Natural killer cell treated with Interleukin-12 subunit alpha and Interleukin-12 subunit beta and Interleukin-15 and Interleukin-18, amount 100 ng/mL, for 72 hours (primary cell): ENCODE data around the gene XCL1. TPM values are rescaled to one million over a fixed set of nuclear protein-coding genes. Genes with fewer than 3 reads are reported as not detected.
"Not testable (repeated sequence)": the region's sequence is repeated elsewhere in the genome, so short reads cannot be mapped to it uniquely, and the experiment has no call there.

Experiments
- ATAC-seq, 2 donors: fragments of 150-1000 bp; cut with Tn5 transposase in 1 of 2; sonication (Bioruptor Pico), chemical (Tn5 transposase) in 1 of 2; 2 replicates each; pipeline ENCODE4 v1.10.0; 2021
- DNase-seq: peaks from one replicate; pipeline ENCODE4 v3.0.0; 2022; ENCODE audit warnings: low spot score
- H3K27ac Mint-ChIP-seq, 2 donors: 1 replicate in 1 of 2; 2 replicates in 1 of 2; pipeline ENCODE4 v1.8.0; 2022; ENCODE audit warnings: mixed read lengths in 2 of 2, mild to moderate bottlenecking in 1 of 2, moderate library complexity in 1 of 2
- H3K27me3 Mint-ChIP-seq, 2 donors: 1 replicate in 1 of 2; 2 replicates in 1 of 2; pipeline ENCODE4 v1.8.0; 2022; ENCODE audit warnings: mixed read lengths in 2 of 2
- H3K36me3 Mint-ChIP-seq: one replicate; pipeline ENCODE4 v1.8.0; 2022; ENCODE audit warnings: mixed read lengths
- H3K4me1 Mint-ChIP-seq, 2 donors: 1 replicate in 1 of 2; 2 replicates in 1 of 2; pipeline ENCODE4 v1.8.0; 2022; ENCODE audit warnings: low read depth in 2 of 2, mixed read lengths in 2 of 2, mild to moderate bottlenecking in 1 of 2
- H3K4me3 Mint-ChIP-seq: one replicate; pipeline ENCODE4 v1.8.0; 2022; ENCODE audit warnings: mixed read lengths
- H3K9me3 Mint-ChIP-seq: 2 replicates; pipeline ENCODE4 v1.8.0; 2022; ENCODE audit warnings: mixed read lengths
- total RNA-seq, 2 donors: library from RNA; stranded (reverse); gene quantifications; one replicate each; pipeline ENCODE4 v1.2.3, GENCODE V29; 2022

XCL1 gene, protein sequence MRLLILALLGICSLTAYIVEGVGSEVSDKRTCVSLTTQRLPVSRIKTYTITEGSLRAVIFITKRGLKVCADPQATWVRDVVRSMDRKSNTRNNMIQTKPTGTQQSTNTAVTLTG
- total RNA-seq: 1 to 10 TPM; 4.1 to 4.4 TPM

DNA sequence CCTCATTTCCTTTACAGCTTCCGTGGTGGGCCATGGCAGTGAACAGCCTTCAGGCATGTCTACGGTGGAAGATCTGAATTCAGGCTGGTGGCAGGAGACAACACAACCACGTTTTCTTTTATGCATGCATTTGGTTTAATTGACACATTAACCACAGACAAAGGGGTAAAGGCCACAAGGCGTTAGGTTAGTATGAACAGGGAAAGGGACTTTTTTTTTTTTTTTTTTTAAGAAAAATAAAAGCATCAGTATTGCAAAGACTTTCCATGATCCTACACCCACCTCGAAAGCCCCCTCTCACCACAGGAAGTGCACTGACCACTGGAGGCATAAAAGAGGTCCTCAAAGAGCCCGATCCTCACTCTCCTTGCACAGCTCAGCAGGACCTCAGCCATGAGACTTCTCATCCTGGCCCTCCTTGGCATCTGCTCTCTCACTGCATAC is at the start of gene XCL1:
Gene XCL1, plus strand, starts transcription at position 361 of the 444 bp plus-strand sequence. Its CDS starts 33 bp downstream, at position 394.
- DNase-seq: peak; percentile 67
- H3K9me3 Mint-ChIP-seq, H3K36me3 Mint-ChIP-seq: not testable (repeated sequence)
- Mint-ChIP-seq H3K27me3 (peaks cover 0 to 14% of the 10 kb centered on the region in 2 donors), H3K4me3 (peak within 1 kb of the TSS; percentile 67), H3K27ac (peak within 1 kb of the TSS; percentile 24 to 29), H3K4me1 (peaks cover 49 to 62% of the 10 kb centered on the region in 2 donors)
- peak; percentile 74 to 79 for ATAC-seq

- DNase-seq: no peak
- Mint-ChIP-seq H3K27me3 (peaks cover 0 to 2% of the 10 kb centered on the region in 2 donors), H3K4me1 (peaks cover 22 to 27% of the 10 kb centered on the region in 2 donors)
These were observed 46.9 kb upstream of the XCL1 start for GRCh38 chr1:168529518-168529917.

DNA sequence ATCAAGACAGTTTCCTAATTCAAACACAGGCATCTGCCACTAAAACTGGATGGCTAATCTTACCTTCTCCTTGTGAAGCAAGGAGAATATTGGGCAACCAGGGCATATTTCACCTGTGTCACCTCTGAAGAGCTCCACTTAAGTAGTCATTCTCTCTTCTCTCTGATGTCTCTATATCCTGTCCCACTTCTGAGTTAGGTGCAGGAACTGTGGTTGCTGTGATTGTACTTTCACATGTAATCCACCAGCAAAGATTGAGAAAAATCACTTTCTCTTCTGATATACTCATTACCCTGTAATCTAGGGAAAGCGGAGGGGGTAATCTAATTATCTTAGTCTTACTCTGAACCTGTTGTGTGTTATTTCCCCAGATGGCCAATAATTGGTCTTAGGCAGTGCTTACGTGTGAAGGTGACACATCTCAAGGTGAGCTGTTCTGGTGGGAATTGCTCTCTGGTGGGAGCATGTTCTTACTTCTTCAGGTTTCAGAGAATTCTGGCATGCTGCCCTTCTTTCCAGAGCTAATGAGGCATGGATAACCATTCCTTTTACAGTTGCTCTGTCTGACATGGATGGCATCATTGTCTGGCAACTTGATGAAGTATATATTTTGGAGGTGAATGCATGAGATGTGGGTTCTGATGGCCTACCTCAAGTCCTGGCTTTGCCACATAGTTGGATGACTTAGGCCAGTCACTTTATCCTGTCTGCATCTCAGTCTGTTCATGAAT is 44.6 kb upstream of the XCL1 start:
- peaks cover 0 to 2% of the 10 kb centered on the region in 2 donors for H3K27me3 Mint-ChIP-seq
- DNase-seq (no peak), ATAC-seq (peak; percentile 72 to 82)
- no peaks in the 10 kb centered on the region for H3K9me3 Mint-ChIP-seq
- no peak overlapping the region for H3K27ac Mint-ChIP-seq
- no peak overlapping the region for H3K4me3 Mint-ChIP-seq
- no peaks in the 10 kb centered on the region for H3K36me3 Mint-ChIP-seq
- peaks cover 41 to 48% of the 10 kb centered on the region in 2 donors for H3K4me1 Mint-ChIP-seq

More at GRCh38 chr1:168529518-168529917, 46.9 kb upstream of the XCL1 start:
- no peaks in the 10 kb centered on the region for H3K9me3 Mint-ChIP-seq
- H3K27ac Mint-ChIP-seq: no peak overlapping the region
- H3K36me3 Mint-ChIP-seq: peaks cover under 1% of the 10 kb centered on the region
- no peak overlapping the region for H3K4me3 Mint-ChIP-seq
- ATAC-seq: no peak

- H3K4me1 Mint-ChIP-seq: peaks cover 64 to 71% of the 10 kb centered on the region in 2 donors
- peak overlapping the region in 1 of 2 donors; percentile 73 for H3K27ac Mint-ChIP-seq
- peaks cover 0 to 2% of the 10 kb centered on the region in 2 donors for H3K27me3 Mint-ChIP-seq
- peak; percentile 70 for DNase-seq
- ATAC-seq: peak; percentile 92
- no peaks in the 10 kb centered on the region for H3K9me3 Mint-ChIP-seq
- peak overlapping the region; percentile 87 for H3K4me3 Mint-ChIP-seq
- peaks cover 16% of the 10 kb centered on the region for H3K36me3 Mint-ChIP-seq
These were observed 40.9 kb upstream of the XCL1 start for GRCh38 chr1:168535536-168535935.

- Mint-ChIP-seq H3K4me3 (peak overlapping the region; percentile 29), H3K36me3 (peaks cover 16% of the 10 kb centered on the region), H3K4me1 (peaks cover 65 to 71% of the 10 kb centered on the region in 2 donors)
- not testable (repeated sequence) for H3K27me3 Mint-ChIP-seq, H3K27ac Mint-ChIP-seq, DNase-seq, ATAC-seq, H3K9me3 Mint-ChIP-seq
These were observed 35.6 kb upstream of the XCL1 start for GRCh38 chr1:168540798-168541197.

- Mint-ChIP-seq H3K4me1 (peaks cover 46 to 54% of the 10 kb centered on the region in 2 donors), H3K27ac (peak overlapping the region in 1 of 2 donors; percentile 52), H3K4me3 (peak overlapping the region; percentile 64), H3K36me3 (peaks cover 20% of the 10 kb centered on the region)
- not testable (repeated sequence) for ATAC-seq, DNase-seq, H3K27me3 Mint-ChIP-seq, H3K9me3 Mint-ChIP-seq
These were observed 33.4 kb upstream of the XCL1 start for GRCh38 chr1:168542978-168543377.

DNA sequence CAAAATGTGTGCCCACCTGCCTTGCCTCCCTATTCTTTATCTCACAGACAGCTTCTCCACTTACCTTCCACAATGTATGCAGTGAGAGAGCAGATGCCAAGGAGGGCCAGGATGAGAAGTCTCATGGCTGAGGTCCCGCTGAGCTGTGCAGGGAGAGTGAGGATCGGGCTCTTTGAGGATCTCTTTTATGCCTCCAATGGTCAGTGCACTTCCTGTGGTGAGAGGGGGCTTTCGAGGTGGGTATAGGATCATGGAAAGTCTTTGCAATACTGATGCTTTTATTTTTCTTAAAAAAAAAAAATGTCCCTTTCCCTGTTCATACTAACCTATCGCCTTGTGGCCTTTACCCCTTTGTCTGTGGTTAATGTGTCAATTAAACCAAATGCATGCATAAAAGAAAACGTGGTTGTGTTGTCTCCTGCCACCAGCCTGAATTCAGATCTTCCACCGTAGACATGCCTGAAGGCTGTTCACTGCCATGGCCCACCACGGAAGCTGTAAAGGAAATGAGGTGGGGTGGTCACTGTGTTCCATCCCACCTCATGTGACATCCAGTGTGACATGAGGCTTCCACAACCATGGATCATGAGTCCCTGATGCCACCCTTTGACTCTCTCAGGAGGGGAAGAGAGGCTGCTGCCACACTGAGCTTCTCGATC is 32.4 kb upstream of the XCL1 start, which contains the start of gene XCL2:
Gene XCL2, minus strand, starts transcription at position 158 of the 659 bp plus-strand sequence. Its CDS starts 33 bp downstream, at position 125.
- Mint-ChIP-seq H3K27ac (peak within 1 kb of the TSS; percentile 32 to 52), H3K4me3 (peak within 1 kb of the TSS; percentile 64), H3K4me1 (peaks cover 39 to 51% of the 10 kb centered on the region in 2 donors), H3K36me3 (peaks cover 16% of the 10 kb centered on the region)
- H3K27me3 Mint-ChIP-seq, DNase-seq, H3K9me3 Mint-ChIP-seq: not testable (repeated sequence)
- peak; percentile 73 to 75 for ATAC-seq

GRCh38 chr1:168545678-168546552 is 30.5 kb upstream of the XCL1 start:
- not testable (repeated sequence) for H3K36me3 Mint-ChIP-seq, H3K4me3 Mint-ChIP-seq, DNase-seq, ATAC-seq, H3K27me3 Mint-ChIP-seq, H3K9me3 Mint-ChIP-seq
- Mint-ChIP-seq H3K4me1 (peaks cover 37 to 42% of the 10 kb centered on the region in 2 donors), H3K27ac (peak overlapping the region in 1 of 2 donors; percentile 15)

DNA sequence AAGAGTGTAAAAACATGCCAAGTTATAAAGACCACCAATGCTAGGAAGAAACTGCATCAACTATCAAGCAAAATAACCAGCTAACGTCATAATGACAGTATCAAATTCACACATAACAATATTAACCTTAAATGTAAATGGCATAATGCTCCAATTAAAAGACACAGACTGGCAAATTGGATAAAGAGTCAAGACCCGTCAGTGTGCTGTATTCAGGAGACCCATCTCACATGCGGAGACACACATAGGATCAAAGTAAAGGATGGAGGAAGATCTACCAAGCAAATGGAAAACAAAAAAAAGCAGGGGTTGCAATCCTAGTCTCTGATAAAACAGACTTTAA is 29.9 kb upstream of the XCL1 start:
- not testable (repeated sequence) for H3K27me3 Mint-ChIP-seq, ATAC-seq, H3K27ac Mint-ChIP-seq, DNase-seq, H3K36me3 Mint-ChIP-seq, H3K4me3 Mint-ChIP-seq, H3K9me3 Mint-ChIP-seq
- peaks cover 34 to 36% of the 10 kb centered on the region in 2 donors for H3K4me1 Mint-ChIP-seq

GRCh38 chr1:168550971-168551370 is 25.4 kb upstream of the XCL1 start:
- Mint-ChIP-seq H3K36me3 (peaks cover 6% of the 10 kb centered on the region), H3K4me1 (peaks cover 27 to 32% of the 10 kb centered on the region in 2 donors), H3K4me3 (no peak overlapping the region), H3K27ac (no peak overlapping the region), H3K9me3 (no peaks in the 10 kb centered on the region), H3K27me3 (peaks cover 0 to 7% of the 10 kb centered on the region in 2 donors)
- DNase-seq: no peak
- ATAC-seq: no peak

- H3K9me3 Mint-ChIP-seq: no peaks in the 10 kb centered on the region
- peaks cover 0 to 7% of the 10 kb centered on the region in 2 donors for H3K27me3 Mint-ChIP-seq
- peaks cover 6% of the 10 kb centered on the region for H3K36me3 Mint-ChIP-seq
- no peak for DNase-seq
- no peak for ATAC-seq
- H3K27ac Mint-ChIP-seq: no peak overlapping the region
- peaks cover 28 to 33% of the 10 kb centered on the region in 2 donors for H3K4me1 Mint-ChIP-seq
- H3K4me3 Mint-ChIP-seq: no peak overlapping the region
These were observed 24.7 kb upstream of the XCL1 start for GRCh38 chr1:168551688-168552087.

DNA sequence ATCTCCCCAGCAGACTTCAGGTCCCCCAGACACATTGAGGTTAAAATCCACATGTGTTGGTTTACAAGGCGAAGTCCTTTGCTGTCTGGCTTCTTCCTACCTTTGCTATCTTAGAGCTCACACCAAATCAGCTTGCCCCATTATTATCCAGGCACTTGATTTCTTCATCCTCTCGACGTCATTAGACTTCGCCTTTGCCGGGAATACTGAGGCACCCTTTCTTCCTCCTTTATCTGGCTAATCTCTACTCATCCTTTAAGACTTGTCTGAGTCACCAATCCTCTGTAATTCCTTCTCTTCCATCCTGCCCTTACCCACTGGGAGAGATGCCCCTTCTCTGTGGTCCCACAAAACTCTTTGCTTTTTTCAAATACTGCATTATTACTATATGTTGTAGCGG is 23.4 kb upstream of the XCL1 start:
- ATAC-seq: no peak
- Mint-ChIP-seq H3K4me1 (peaks cover 37 to 42% of the 10 kb centered on the region in 2 donors), H3K4me3 (no peak overlapping the region), H3K9me3 (no peaks in the 10 kb centered on the region), H3K27ac (no peak overlapping the region), H3K27me3 (peaks cover 0 to 7% of the 10 kb centered on the region in 2 donors), H3K36me3 (no peaks in the 10 kb centered on the region)
- DNase-seq: no peak
